ENCODE data around the gene ZNF296. TPM values are rescaled to one million over a fixed set of nuclear protein-coding genes. Genes with fewer than 3 reads are reported as not detected.
A peak's percentile ranks its signal among the peaks of the same experiment; 100 is the strongest.

ZNF296 gene
- total and polyA plus RNA-seq, 2 of the 13 experiments (the other 11 are each of a cell fraction or from before 2014, with no cell fraction given): 0.26 to 0.62 TPM

- TF ChIP-seq ZNF362 (CRISPR knock-in tag; IDR thresholded peaks at IDR 0.05; ENCODE audit: borderline replicate concordance) (peak; percentile 47; the same call in 1 of the 2 replicates), PAXIP1 (CRISPR knock-in tag; conservative IDR thresholded peaks at IDR 0.05) (peak; percentile 98), ZNF766 (CRISPR knock-in tag; IDR thresholded peaks at IDR 0.05; ENCODE audit: borderline replicate concordance) (no peak), ZBTB14 (CRISPR knock-in tag; IDR thresholded peaks at IDR 0.05) (no peak), TCF12 (IDR thresholded peaks at IDR 0.05) (no peak), TCF12 (CRISPR knock-in tag; IDR thresholded peaks at IDR 0.05) (no peak), NR1H2 (CRISPR knock-in tag; IDR thresholded peaks at IDR 0.05; ENCODE audit: borderline replicate concordance, low read depth) (no peak), IKZF4 (CRISPR knock-in tag; IDR thresholded peaks at IDR 0.05; ENCODE audit: borderline replicate concordance, low read depth, not compliant biosample characterization) (peak; percentile 75), ZNF121 (CRISPR knock-in tag; IDR thresholded peaks at IDR 0.05) (peak; percentile 65), MBD4 (IDR thresholded peaks at IDR 0.05; ENCODE audit: borderline replicate concordance, low read length) (no peak), ZNF569 (CRISPR knock-in tag; IDR thresholded peaks at IDR 0.05; ENCODE audit: borderline replicate concordance) (no peak), RXRA (CRISPR knock-in tag; IDR thresholded peaks at IDR 0.05) (peak; percentile 60; the same call in 1 of the 2 replicates), ZBTB2 (CRISPR knock-in tag; IDR thresholded peaks at IDR 0.05; ENCODE audit: low read depth) (0 out of 2 replicates have a peak, but pooled peaks have one; percentile 32), NFATC3 (CRISPR knock-in tag; IDR thresholded peaks at IDR 0.05) (no peak), RNF2 (conservative IDR thresholded peaks at IDR 0.05; ENCODE audit: low read depth) (no peak), RBFOX2 (IDR thresholded peaks at IDR 0.05; ENCODE audit: low read depth, low read length) (peak; percentile 50; the same call in 1 of the 2 replicates), PAWR (CRISPR knock-in tag; IDR thresholded peaks at IDR 0.05; ENCODE audit: borderline replicate concordance) (no peak), DNMT3B (CRISPR knock-in tag; conservative IDR thresholded peaks at IDR 0.05) (0 out of 2 replicates have a peak, but pooled peaks have one; percentile 47), MTA3 (CRISPR knock-in tag; IDR thresholded peaks at IDR 0.05) (no peak), ZSCAN22 (CRISPR knock-in tag; IDR thresholded peaks at IDR 0.05) (0 out of 2 replicates have a peak, but pooled peaks have one; percentile 38), IRX3 (CRISPR knock-in tag; IDR thresholded peaks at IDR 0.05; ENCODE audit: borderline replicate concordance, low read depth) (peak; percentile 31; the same call in 1 of the 2 replicates), LCORL (IDR thresholded peaks at IDR 0.05) (0 out of 2 replicates have a peak, but pooled peaks have one; percentile 7), LCORL (CRISPR knock-in tag; IDR thresholded peaks at IDR 0.05) (peak; percentile 83)
These were observed 30.5 kb downstream of the ZNF296 start (continued) for GRCh38 chr19:45045671-45046353.
